SK-N-SH (cell line): Measurements from ENCODE around the gene RNF217. TPM values are rescaled to one million over a fixed set of nuclear protein-coding genes. Genes with fewer than 3 reads are reported as not detected.

Experiments
- CTCF ChIA-PET: fragments of 300-600, 350-600 bp; formaldehyde crosslinking; extraction: SDS; loops from one replicate; lab custom pipeline; 2021; lab: Yijun Ruan, JAX
- POLR2A ChIA-PET: fragments of 350-600 bp; sonication (Branson Sonifier 250); formaldehyde crosslinking; extraction: SDS; loops from one replicate; lab custom pipeline; 2020; ENCODE audit warnings: antibody characterized with exemption, inconsistent platforms; lab: Yijun Ruan, JAX
- DNase-seq: peaks from one replicate; pipeline ENCODE4 v3.0.0; 2012
- H2AFZ ChIP-seq: fragments of 200-600 bp; sonication (generic); 2 replicates; pipeline ENCODE4 v1.8.1; 2016; ENCODE audit warnings: antibody characterized with exemption, mild to moderate bottlenecking, low read depth
- H3F3A ChIP-seq: fragments of 200-600 bp; sonication (generic); replicated peaks from 2 replicates; pipeline ENCODE3; 2016; ENCODE audit warnings: antibody characterized with exemption, mild to moderate bottlenecking; ENCODE audit not compliant: insufficient read depth
- H3K27ac ChIP-seq, 2 experiments: fragments of 200-500 bp in 1 of 2; fragments of 200-600 bp in 1 of 2; sonication (Bioruptor generic) in 1 of 2; sonication (generic), shearing (Covaris generic) in 1 of 2; 2 replicates each; pipeline versions ENCODE4 v1.5.1 to v1.6.1; 2014 to 2016; ENCODE audit warnings: low read depth in 2 of 2, inconsistent platforms in 1 of 2, low read length in 1 of 2, mild to moderate bottlenecking in 1 of 2, mixed read lengths in 1 of 2
- H3K27me3 ChIP-seq: fragments of 200-600 bp; sonication (generic), shearing (Covaris generic); 2 replicates; pipeline ENCODE4 v1.6.1; 2016; ENCODE audit warnings: mixed run types; ENCODE audit not compliant: insufficient read depth
- H3K36me3 ChIP-seq, 2 experiments: fragments of 200-500 bp in 1 of 2; fragments of 200-600 bp in 1 of 2; sonication (Bioruptor generic) in 1 of 2; sonication (generic) in 1 of 2; replicated peaks in 1 of 2; 2 replicates each; pipeline versions ENCODE3 to v1.5.1; 2014 to 2016; ENCODE audit warnings: low read length in 1 of 2, mild to moderate bottlenecking in 1 of 2; ENCODE audit not compliant: insufficient read depth in 2 of 2, control insufficient read depth in 1 of 2
- H3K4me1 ChIP-seq, 2 experiments: fragments of 200-500 bp in 1 of 2; fragments of 200-600 bp in 1 of 2; sonication (Bioruptor generic) in 1 of 2; sonication (generic), shearing (Covaris generic) in 1 of 2; 2 replicates each; pipeline versions ENCODE4 v1.5.1 to v1.6.1; 2014 to 2016; ENCODE audit warnings: low read depth in 1 of 2, low read length in 1 of 2, mixed run types in 1 of 2; ENCODE audit not compliant: insufficient read depth in 2 of 2, control insufficient read depth in 1 of 2
- H3K4me2 ChIP-seq: fragments of 200-600 bp; sonication (generic), shearing (Covaris generic); 2 replicates; pipeline ENCODE4 v1.6.1; 2017; ENCODE audit warnings: mixed run types
- H3K4me3 ChIP-seq, 2 experiments: fragments of 200-500 bp in 1 of 2; fragments of 200-600 bp in 1 of 2; sonication (Bioruptor generic) in 1 of 2; sonication (generic), shearing (Covaris generic) in 1 of 2; 2 replicates each; pipeline versions ENCODE4 v1.5.1 to v1.8.1; 2014 to 2016; ENCODE audit warnings: low read depth in 2 of 2, inconsistent platforms in 1 of 2, low read length in 1 of 2, mild to moderate bottlenecking in 1 of 2, mixed read lengths in 1 of 2, moderate library complexity in 1 of 2
- H3K79me2 ChIP-seq: fragments of 200-600 bp; sonication (generic); 2 replicates; pipeline ENCODE4 v1.8.1; 2017; ENCODE audit warnings: mild to moderate bottlenecking; ENCODE audit not compliant: insufficient read depth
- H3K9ac ChIP-seq: fragments of 200-600 bp; sonication (generic); 2 replicates; pipeline ENCODE4 v1.6.1; 2017; ENCODE audit warnings: mixed run types
- H3K9me2 ChIP-seq: fragments of 200-600 bp; sonication (generic); 2 replicates; pipeline ENCODE4 v1.6.1; 2017; ENCODE audit warnings: mixed run types
- H3K9me3 ChIP-seq: fragments of 200-600 bp; sonication (generic); 2 replicates; pipeline ENCODE4 v1.6.1; 2017; ENCODE audit warnings: mixed run types, mild to moderate bottlenecking, moderate library complexity
- H4K20me1 ChIP-seq: fragments of 200-600 bp; sonication (generic); 2 replicates; pipeline ENCODE4 v1.6.1; 2017; ENCODE audit warnings: mild to moderate bottlenecking, mixed run types; ENCODE audit not compliant: insufficient read depth
- ELF1 ChIP-seq: IDR thresholded peaks from 2 replicates; pipeline ENCODE4 v1.4.0; 2012
- EP300 ChIP-seq, 2 experiments: IDR thresholded peaks; 2 replicates each; pipeline versions ENCODE4 v1.4.0 to v1.6.1; 2012; ENCODE audit warnings: borderline replicate concordance in 1 of 2, low read depth in 1 of 2, low read length in 1 of 2
- FOSL2 ChIP-seq: IDR thresholded peaks from 2 replicates; pipeline ENCODE4 v1.4.0; 2012; ENCODE audit warnings: low read depth, mild to moderate bottlenecking, moderate library complexity, borderline replicate concordance
- FOXJ3 ChIP-seq: sonication (generic); formaldehyde crosslinking; IDR thresholded peaks from 2 replicates; pipeline ENCODE4 v1.5.1; 2020; ENCODE audit warnings: mild to moderate bottlenecking, missing genetic modification reagents
- JUND ChIP-seq: IDR thresholded peaks from 2 replicates; pipeline ENCODE4 v1.4.0; 2012
- MEF2A ChIP-seq: IDR thresholded peaks from 2 replicates; pipeline ENCODE4 v1.4.0; 2012; ENCODE audit warnings: low read depth, borderline replicate concordance
- NFIC ChIP-seq: IDR thresholded peaks from 2 replicates; pipeline ENCODE4 v1.4.0; 2012; ENCODE audit warnings: borderline replicate concordance
- RFX5 ChIP-seq: IDR thresholded peaks from 2 replicates; pipeline ENCODE4 v1.6.1; 2012; ENCODE audit warnings: mild to moderate bottlenecking, improper control_type of control experiment, low read length
- TAF1 ChIP-seq: IDR thresholded peaks from 2 replicates; pipeline ENCODE4 v1.6.1; 2012; ENCODE audit warnings: low read depth, mild to moderate bottlenecking, low read length, moderate library complexity, borderline replicate concordance
- USF1 ChIP-seq: IDR thresholded peaks from 2 replicates; pipeline ENCODE4 v1.4.0; 2012; ENCODE audit warnings: low read depth, borderline replicate concordance
- USF2 ChIP-seq: fragments of 150-350 bp; IDR thresholded peaks from 2 replicates; pipeline ENCODE4 v1.6.1; 2017; ENCODE audit warnings: antibody characterized with exemption, low read length, low read depth, borderline replicate concordance
- WGBS: methylation state at CpG from one replicate; pipeline ENCODE4 v1.1.6; 2017; ENCODE audit warnings: low lambda C conversion rate; 5-methylcytosine and 5-hydroxymethylcytosine counted together
- polyA plus RNA-seq, 3 experiments: library from polyadenylated mRNA; depleted of rRNA; stranded (reverse); fragments of >200 nt; gene quantifications; 2 replicates each; pipeline ENCODE4 v1.2.3, GENCODE V29; 2012

RNF217 gene
- polyA plus RNA-seq, 1 of the 3 experiments (the other 2 are of a cell fraction) = 0.28 TPM

GRCh38 chr6:125004198-125004597 lies 42.0 kb downstream of the RNF217 start:
- Histone ChIP-seq H2AFZ (no peak overlapping the region), H3K27ac (no peak overlapping the region), H3K4me2 (no peak overlapping the region), H3K36me3 (no peaks in the 10 kb centered on the region), H3F3A (no peaks in the 10 kb centered on the region), H4K20me1 (no peaks in the 10 kb centered on the region), H3K4me1 (no peaks in the 10 kb centered on the region), H3K27me3 (no peaks in the 10 kb centered on the region), H3K4me3 (no peak overlapping the region), H3K9me2 (no peaks in the 10 kb centered on the region), H3K9ac (no peak overlapping the region), H3K79me2 (no peaks in the 10 kb centered on the region), H3K9me3 (no peaks in the 10 kb centered on the region)
- ChIA-PET POLR2A (no interaction called here), CTCF (no interaction called here)
- 20% methylated on average over 1 of the region's 1 CpG for WGBS
- no peak for DNase-seq
- TF ChIP-seq FOSL2 (no peak), USF1 (no peak), JUND (no peak), FOXJ3 (no peak), USF2 (no peak), MEF2A (no peak)

GRCh38 chr6:125004797-125005595 lies 42.8 kb downstream of the RNF217 start:
- 8% methylated on average over 2 of the region's 2 CpGs for whole genome bisulfite sequencing
- CTCF ChIA-PET = no interaction called here
- H3K27me3 ChIP-seq = no peaks in the 10 kb centered on the region

More at GRCh38 chr6:125004797-125005595, 42.8 kb downstream of the RNF217 start:
- H3F3A ChIP-seq = no peaks in the 10 kb centered on the region
- H3K79me2 ChIP-seq = no peaks in the 10 kb centered on the region
- H3K9ac ChIP-seq = no peak overlapping the region
- H3K4me3 ChIP-seq = no peak overlapping the region
- no peaks in the 10 kb centered on the region for H3K36me3 ChIP-seq
- no peaks in the 10 kb centered on the region for H3K9me2 ChIP-seq
- H3K4me1 ChIP-seq = no peaks in the 10 kb centered on the region; a peak in 1 of 4 replicates
- H4K20me1 ChIP-seq = no peaks in the 10 kb centered on the region
- no peak overlapping the region for H3K4me2 ChIP-seq
- H2AFZ ChIP-seq = no peak overlapping the region
- DNase-seq = no peak
- H3K27ac ChIP-seq = no peak overlapping the region
- POLR2A ChIA-PET = no interaction called here
- TF ChIP-seq NFIC (no peak), ELF1 (no peak), EP300 (IDR thresholded peaks at IDR 0.05; ENCODE audit: borderline replicate concordance in 1 of 2, low read depth in 1 of 2, low read length in 1 of 2) (no peak), USF1 (no peak), FOXJ3 (no peak), TAF1 (no peak), RFX5 (no peak)
- H3K9me3 ChIP-seq = no peaks in the 10 kb centered on the region
